ENCODE measurements around the gene COA1.

COA1 gene

DNA sequence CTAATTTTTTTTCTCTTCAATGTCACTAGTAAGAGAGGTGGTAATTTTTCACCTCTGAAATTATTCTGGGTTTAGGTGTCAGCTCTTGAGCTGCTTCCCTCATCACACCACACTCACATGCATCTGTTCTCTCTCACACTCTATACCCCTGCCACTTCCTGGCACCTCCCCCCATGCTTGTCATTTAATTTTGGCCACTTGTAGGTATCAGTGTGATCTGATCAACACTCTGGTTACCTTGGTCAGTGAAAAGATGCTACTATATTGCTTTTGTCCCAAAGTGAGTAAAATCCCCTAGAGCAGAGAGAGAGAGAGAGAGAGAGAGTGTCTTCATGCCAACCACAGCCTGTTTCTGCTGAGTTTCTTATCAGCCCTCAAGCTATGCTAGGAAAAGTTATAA is 103.9 kb downstream of the COA1 start:
- TF ChIP-seq, protein P1, sequence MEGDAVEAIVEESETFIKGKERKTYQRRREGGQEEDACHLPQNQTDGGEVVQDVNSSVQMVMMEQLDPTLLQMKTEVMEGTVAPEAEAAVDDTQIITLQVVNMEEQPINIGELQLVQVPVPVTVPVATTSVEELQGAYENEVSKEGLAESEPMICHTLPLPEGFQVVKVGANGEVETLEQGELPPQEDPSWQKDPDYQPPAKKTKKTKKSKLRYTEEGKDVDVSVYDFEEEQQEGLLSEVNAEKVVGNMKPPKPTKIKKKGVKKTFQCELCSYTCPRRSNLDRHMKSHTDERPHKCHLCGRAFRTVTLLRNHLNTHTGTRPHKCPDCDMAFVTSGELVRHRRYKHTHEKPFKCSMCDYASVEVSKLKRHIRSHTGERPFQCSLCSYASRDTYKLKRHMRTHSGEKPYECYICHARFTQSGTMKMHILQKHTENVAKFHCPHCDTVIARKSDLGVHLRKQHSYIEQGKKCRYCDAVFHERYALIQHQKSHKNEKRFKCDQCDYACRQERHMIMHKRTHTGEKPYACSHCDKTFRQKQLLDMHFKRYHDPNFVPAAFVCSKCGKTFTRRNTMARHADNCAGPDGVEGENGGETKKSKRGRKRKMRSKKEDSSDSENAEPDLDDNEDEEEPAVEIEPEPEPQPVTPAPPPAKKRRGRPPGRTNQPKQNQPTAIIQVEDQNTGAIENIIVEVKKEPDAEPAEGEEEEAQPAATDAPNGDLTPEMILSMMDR (IDR thresholded peaks at IDR 0.05; ENCODE audit: insufficient read depth, low read length) = no peak
- TF ChIP-seq GABPA (IDR thresholded peaks at IDR 0.05; ENCODE audit: low read depth) = no peak
- TF ChIP-seq SPI1 (IDR thresholded peaks at IDR 0.05; ENCODE audit: borderline replicate concordance, low read depth) = no peak
- no peak for TF ChIP-seq REST (IDR thresholded peaks at IDR 0.05; ENCODE audit: insufficient replicate concordance, low read depth)
- no peak for TF ChIP-seq POLR2AphosphoS5 (IDR thresholded peaks at IDR 0.05; ENCODE audit: low read depth)
- no peak overlapping the region for H3K27ac ChIP-seq (replicated peaks)
- H3K27me3 ChIP-seq (ENCODE audit: insufficient read depth, poor library complexity, severe bottlenecking) = no peaks in the 10 kb centered on the region
- no peak for DNase-seq (ENCODE audit: low read depth in 1 of 2, low spot score in 1 of 2)
- H3K4me3 ChIP-seq (replicated peaks; ENCODE audit: insufficient read depth, low read length) = no peak overlapping the region

GRCh38 chr7:43624156-43624555 is 105.2 kb downstream of the COA1 start:
- Histone ChIP-seq H3K27me3 (ENCODE audit: insufficient read depth, poor library complexity, severe bottlenecking) (no peaks in the 10 kb centered on the region), H3K4me3 (replicated peaks; ENCODE audit: insufficient read depth, low read length) (no peak overlapping the region), H3K27ac (replicated peaks) (no peak overlapping the region)
- TF ChIP-seq SPI1 (IDR thresholded peaks at IDR 0.05; ENCODE audit: borderline replicate concordance, low read depth) = no peak
- TF ChIP-seq, protein P1 (IDR thresholded peaks at IDR 0.05; ENCODE audit: insufficient read depth, low read length) = no peak
- TF ChIP-seq POLR2AphosphoS5 (IDR thresholded peaks at IDR 0.05; ENCODE audit: low read depth) = no peak
- no peak for TF ChIP-seq REST (IDR thresholded peaks at IDR 0.05; ENCODE audit: insufficient replicate concordance, low read depth)
- no peak for TF ChIP-seq GABPA (IDR thresholded peaks at IDR 0.05; ENCODE audit: low read depth)
- DNase-seq (ENCODE audit: low read depth in 1 of 2, low spot score in 1 of 2) = no peak

- Histone ChIP-seq H3K4me3 (replicated peaks; ENCODE audit: insufficient read depth, low read length) (no peak overlapping the region), H3K27me3 (ENCODE audit: insufficient read depth, poor library complexity, severe bottlenecking) (no peaks in the 10 kb centered on the region), H3K27ac (replicated peaks) (no peak overlapping the region)
- DNase-seq (ENCODE audit: low read depth in 1 of 2, low spot score in 1 of 2) = no peak
- TF ChIP-seq POLR2AphosphoS5 (IDR thresholded peaks at IDR 0.05; ENCODE audit: low read depth) (no peak), GABPA (IDR thresholded peaks at IDR 0.05; ENCODE audit: low read depth) (no peak), REST (IDR thresholded peaks at IDR 0.05; ENCODE audit: insufficient replicate concordance, low read depth) (no peak), SPI1 (IDR thresholded peaks at IDR 0.05; ENCODE audit: borderline replicate concordance, low read depth) (no peak)
- TF ChIP-seq, protein P1 (IDR thresholded peaks at IDR 0.05; ENCODE audit: insufficient read depth, low read length) = no peak
Measured at GRCh38 chr7:43621729-43622448, 107.4 kb downstream of the COA1 start.
